Activated naive CD4-positive, alpha-beta T cell treated with anti-CD3 and anti-CD28 coated beads, Interleukin-2, amount 50 U/mL, for 72 hours (primary cell): ENCODE results near the gene SRRT. TPM values are rescaled to one million over a fixed set of nuclear protein-coding genes. Genes with fewer than 3 reads are reported as not detected.
"Not testable (repeated sequence)": the region's sequence is repeated elsewhere in the genome, so short reads cannot be mapped to it uniquely, and the experiment has no call there.

ENCODE experiments used
- ATAC-seq, 2 donors: fragments of 150-1000 bp; cut with Tn5 transposase; 2 replicates each; pipeline ENCODE4 v1.10.0; 2021; ENCODE audit warnings: mild to moderate bottlenecking in 2 of 2, moderate library complexity in 2 of 2
- DNase-seq, 2 donors: peaks; one replicate each; pipeline ENCODE4 v3.0.0; 2021 to 2022; ENCODE audit warnings: low spot score in 2 of 2
- H3K27ac Mint-ChIP-seq, 2 donors: one replicate each; pipeline ENCODE4 v1.8.0; 2022; ENCODE audit warnings: mild to moderate bottlenecking in 2 of 2, mixed read lengths in 2 of 2
- H3K36me3 Mint-ChIP-seq, 2 donors: one replicate each; pipeline ENCODE4 v1.8.0; 2022; ENCODE audit warnings: mixed read lengths in 2 of 2
- H3K9me3 Mint-ChIP-seq, 2 donors: one replicate each; pipeline ENCODE4 v1.8.0; 2022; ENCODE audit warnings: mixed read lengths in 2 of 2
- total RNA-seq, 2 donors: library from RNA; stranded (reverse); gene quantifications; one replicate each; pipeline ENCODE4 v1.2.3, GENCODE V29; 2022

The SRRT gene
- total RNA-seq, 2 donors from 2014 or later: 205 to 242 TPM

GRCh38 chr7:100929808-100930174 lies 54.9 kb downstream of the SRRT start:
- H3K27ac Mint-ChIP-seq: no peak overlapping the region
- DNase-seq: no peak
- peaks cover 0 to 5% of the 10 kb centered on the region in 2 donors for H3K9me3 Mint-ChIP-seq
- peaks cover 0 to 4% of the 10 kb centered on the region in 2 donors for H3K36me3 Mint-ChIP-seq
- ATAC-seq: no peak

GRCh38 chr7:100933734-100934133 lies 58.8 kb downstream of the SRRT start:
- H3K27ac Mint-ChIP-seq: no peak overlapping the region
- H3K9me3 Mint-ChIP-seq: peaks cover 0 to 5% of the 10 kb centered on the region in 2 donors
- ATAC-seq (no peak), DNase-seq (no peak)
- peaks cover 0 to 4% of the 10 kb centered on the region in 2 donors for H3K36me3 Mint-ChIP-seq

- ATAC-seq, H3K9me3 Mint-ChIP-seq: not testable (repeated sequence)
Observed at GRCh38 chr7:100935381-100935780, 60.5 kb downstream of the SRRT start.

GRCh38 chr7:100936167-100936566 lies 61.3 kb downstream of the SRRT start:
- not testable (repeated sequence) for H3K9me3 Mint-ChIP-seq, DNase-seq, H3K36me3 Mint-ChIP-seq, H3K27ac Mint-ChIP-seq, ATAC-seq

More at GRCh38 chr7:100935381-100935780, 60.5 kb downstream of the SRRT start:
- not testable (repeated sequence) for DNase-seq, H3K36me3 Mint-ChIP-seq, H3K27ac Mint-ChIP-seq

Other genes with a start within 250 kb of the SRRT start
- gene TFR2, start 233.6 kb upstream of the SRRT start, total RNA-seq: 10 to 100 TPM; 13.1 to 19.1 TPM
- not detected for gene ACTL6B, start 218.7 kb upstream of the SRRT start, total RNA-seq
- gene GNB2, start 201.4 kb upstream of the SRRT start, total RNA-seq: 100 to 1,000 TPM; 213 to 239 TPM
- gene GIGYF1, start 180.9 kb upstream of the SRRT start, total RNA-seq: 10 to 100 TPM; 47.2 to 58.4 TPM
- gene POP7, start 169.0 kb upstream of the SRRT start, total RNA-seq: 10 to 100 TPM; 37.3 to 47.5 TPM
- not detected for gene EPO, start 154.6 kb upstream of the SRRT start, total RNA-seq
- gene ZAN, start 141.5 kb upstream of the SRRT start, total RNA-seq: not detected
- gene EPHB4, start 47.6 kb upstream of the SRRT start, total RNA-seq: 10 to 100 TPM in 1 of 2 donors, 1 to 10 TPM in 1; 3.7 to 11.1 TPM
- gene SLC12A9, start 22.4 kb upstream of the SRRT start, total RNA-seq: 10 to 100 TPM; 16.7 to 27.7 TPM
- gene TRIP6, start 7.7 kb upstream of the SRRT start, total RNA-seq: 10 to 100 TPM; 34.4 to 39.2 TPM
- 1 to 10 TPM in 1 of 2 donors, under 1 TPM in 1; 0.77 to 2.4 TPM for gene UFSP1, start 14.6 kb downstream of the SRRT start, total RNA-seq
- under 1 TPM in 1 of 2 donors, not detected in 1; 0.12 TPM for gene ACHE, start 20.8 kb downstream of the SRRT start, total RNA-seq
- gene MUC3A, start 74.4 kb downstream of the SRRT start, total RNA-seq: under 1 TPM in 1 of 2 donors, not detected in 1; 0.31 TPM
- under 1 TPM; 0.34 to 0.41 TPM for gene MUC12, start 94.5 kb downstream of the SRRT start, total RNA-seq
- not detected for gene MUC17, start 145.0 kb downstream of the SRRT start, total RNA-seq
- gene TRIM56, start 210.4 kb downstream of the SRRT start, total RNA-seq: 10 to 100 TPM; 49.7 to 64.2 TPM